ENCODE results near the gene TOR1B.
"Not testable (repeated sequence)": the region's sequence is repeated elsewhere in the genome, so short reads cannot be mapped to it uniquely, and the experiment has no call there.

The TOR1B gene

GRCh38 chr9:129770741-129771140 lies 32.2 kb upstream of the TOR1B start:
- no peak overlapping the region for H3K27ac ChIP-seq
- TF ChIP-seq, protein P1, sequence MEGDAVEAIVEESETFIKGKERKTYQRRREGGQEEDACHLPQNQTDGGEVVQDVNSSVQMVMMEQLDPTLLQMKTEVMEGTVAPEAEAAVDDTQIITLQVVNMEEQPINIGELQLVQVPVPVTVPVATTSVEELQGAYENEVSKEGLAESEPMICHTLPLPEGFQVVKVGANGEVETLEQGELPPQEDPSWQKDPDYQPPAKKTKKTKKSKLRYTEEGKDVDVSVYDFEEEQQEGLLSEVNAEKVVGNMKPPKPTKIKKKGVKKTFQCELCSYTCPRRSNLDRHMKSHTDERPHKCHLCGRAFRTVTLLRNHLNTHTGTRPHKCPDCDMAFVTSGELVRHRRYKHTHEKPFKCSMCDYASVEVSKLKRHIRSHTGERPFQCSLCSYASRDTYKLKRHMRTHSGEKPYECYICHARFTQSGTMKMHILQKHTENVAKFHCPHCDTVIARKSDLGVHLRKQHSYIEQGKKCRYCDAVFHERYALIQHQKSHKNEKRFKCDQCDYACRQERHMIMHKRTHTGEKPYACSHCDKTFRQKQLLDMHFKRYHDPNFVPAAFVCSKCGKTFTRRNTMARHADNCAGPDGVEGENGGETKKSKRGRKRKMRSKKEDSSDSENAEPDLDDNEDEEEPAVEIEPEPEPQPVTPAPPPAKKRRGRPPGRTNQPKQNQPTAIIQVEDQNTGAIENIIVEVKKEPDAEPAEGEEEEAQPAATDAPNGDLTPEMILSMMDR (conservative IDR thresholded peaks at IDR 0.05): no peak

DNA sequence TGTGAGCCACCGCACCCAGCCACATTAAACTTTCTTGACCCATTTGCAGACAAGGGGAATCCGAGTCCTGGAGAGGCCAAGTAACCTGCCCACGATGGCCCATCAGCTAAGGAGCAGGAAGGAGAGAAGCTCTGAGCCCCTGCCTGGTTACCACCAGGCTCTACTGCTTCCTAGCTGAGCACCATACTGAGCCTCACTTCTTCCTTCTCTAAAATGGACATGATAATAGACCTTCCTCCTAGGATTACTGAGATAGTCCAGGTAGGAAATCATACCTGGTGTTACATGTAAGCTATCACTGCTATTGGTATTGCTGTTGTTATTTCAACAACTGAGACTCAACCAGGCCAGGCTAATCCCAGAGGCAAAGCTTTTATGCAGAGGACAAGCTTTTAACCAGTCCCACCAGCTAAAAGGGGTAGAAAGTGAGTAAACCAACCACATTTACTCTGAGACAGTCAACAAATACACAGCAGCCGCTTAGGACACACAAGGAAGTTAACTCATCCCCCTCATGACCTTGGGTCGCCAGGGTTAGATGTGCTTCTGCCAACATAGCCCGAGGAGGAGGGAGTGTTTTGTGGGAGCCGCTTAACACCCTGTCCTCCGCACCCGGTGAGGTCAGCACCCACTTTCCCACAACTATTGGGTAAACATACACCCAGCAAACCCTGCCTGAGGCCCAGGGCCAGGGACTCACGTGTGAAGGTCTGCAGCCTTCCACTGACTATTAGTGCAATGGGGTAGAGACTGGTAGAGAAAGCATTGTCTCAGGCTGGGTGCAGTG lies 29.5 kb upstream of the TOR1B start:
- no peak overlapping the region for H3K27ac ChIP-seq
- TF ChIP-seq, protein P1 (conservative IDR thresholded peaks at IDR 0.05): no peak

- TF ChIP-seq, protein P1 (conservative IDR thresholded peaks at IDR 0.05): no peak
- H3K27ac ChIP-seq: no peak overlapping the region
These were observed 28.1 kb upstream of the TOR1B start for GRCh38 chr9:129774791-129775447.

GRCh38 chr9:129775448-129775798 lies 27.6 kb upstream of the TOR1B start:
- TF ChIP-seq, protein P1 (conservative IDR thresholded peaks at IDR 0.05): no peak
- no peak overlapping the region for H3K27ac ChIP-seq

DNA sequence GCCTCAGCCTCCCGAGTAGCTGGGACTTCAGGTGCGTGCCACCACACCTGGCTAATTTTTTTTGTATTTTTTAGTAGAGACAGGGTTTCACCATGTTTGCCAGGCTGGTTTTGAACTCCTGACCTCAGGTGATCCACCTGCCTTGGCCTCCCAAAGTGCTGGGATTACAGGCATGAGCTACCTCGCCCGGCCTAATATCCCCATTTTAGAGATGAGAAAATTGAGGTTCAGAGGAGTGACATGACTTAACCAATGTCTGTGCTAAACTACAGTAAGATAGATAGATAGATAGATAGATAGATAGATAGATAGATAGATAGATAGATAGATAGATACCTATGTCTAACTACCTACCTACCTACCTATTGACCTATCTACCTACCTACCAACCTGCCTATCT lies 26.9 kb upstream of the TOR1B start:
- H3K27ac ChIP-seq: not testable (repeated sequence)

GRCh38 chr9:129776566-129776937 lies 26.4 kb upstream of the TOR1B start:
- no peak overlapping the region for H3K27ac ChIP-seq

DNA sequence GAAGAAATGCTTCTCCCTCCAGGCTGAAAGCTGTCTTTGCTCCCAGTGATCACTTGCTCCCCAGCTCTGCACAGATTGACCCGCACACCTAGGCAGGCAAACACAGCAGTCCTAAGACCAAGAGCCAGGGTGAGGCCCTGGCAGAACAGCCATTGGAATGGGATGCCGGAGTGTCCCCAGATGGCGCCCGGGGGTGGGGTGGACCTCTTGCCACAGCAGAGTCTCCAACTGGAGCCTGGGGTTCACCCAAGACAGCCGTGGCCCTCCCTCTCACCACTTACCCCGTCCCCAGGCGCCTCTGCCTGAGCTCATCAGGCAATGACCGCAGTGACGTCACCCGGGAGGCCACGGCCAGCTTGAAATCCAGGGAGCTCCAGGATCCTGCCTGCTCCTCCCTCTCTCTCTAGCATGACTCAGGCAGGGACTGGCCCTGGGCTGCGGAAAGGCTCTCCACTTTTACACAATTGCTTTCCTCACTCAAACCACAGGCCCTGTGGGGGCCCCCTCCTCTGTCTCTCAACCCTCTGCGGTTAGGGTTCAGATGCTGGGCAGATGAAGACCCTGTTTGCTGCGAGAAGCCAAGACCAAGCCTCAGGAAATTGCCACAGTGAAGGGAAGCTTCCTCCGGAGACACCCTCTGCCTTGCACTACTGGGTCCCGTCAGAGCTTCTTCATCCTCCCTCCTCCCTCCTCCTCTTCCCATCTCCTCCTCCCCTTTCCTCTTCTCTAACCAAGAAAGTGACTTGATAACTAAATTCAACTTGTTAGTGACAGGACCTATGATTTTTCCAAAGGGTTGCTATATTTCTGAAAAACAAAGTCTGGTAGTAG lies 25.8 kb upstream of the TOR1B start:
- no peak overlapping the region for H3K27ac ChIP-seq
- TF ChIP-seq, protein P1 (conservative IDR thresholded peaks at IDR 0.05): no peak

More at GRCh38 chr9:129776566-129776937, 26.4 kb upstream of the TOR1B start:
- TF ChIP-seq, protein P1 (conservative IDR thresholded peaks at IDR 0.05): no peak
